ENCODE results near the gene CPSF3. TPM values are rescaled to one million over a fixed set of nuclear protein-coding genes. Genes with fewer than 3 reads are reported as not detected.

CPSF3 gene
- total RNA-seq, 2 experiments from 2014 or later = 13.2 to 13.8 TPM

DNA sequence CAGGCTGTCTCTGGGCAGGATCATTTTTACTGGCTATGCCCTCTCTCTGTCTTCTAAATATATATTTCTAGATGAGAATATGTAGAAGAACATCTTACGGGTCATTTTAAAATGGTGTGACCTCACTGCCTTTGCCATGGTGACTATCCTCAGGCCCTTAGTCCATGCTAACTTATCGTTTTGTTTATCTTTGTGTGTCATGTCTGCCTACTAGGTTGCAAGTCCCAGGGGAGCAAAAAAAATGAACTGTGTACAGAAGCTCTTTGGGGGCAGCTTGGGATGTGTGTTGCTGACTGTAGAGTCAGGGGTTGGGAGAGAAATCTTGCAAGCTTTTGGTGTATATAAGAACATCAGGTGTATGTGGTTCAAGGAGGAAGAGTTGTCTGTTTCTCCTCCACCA lies 11.0 kb downstream of the CPSF3 start:
- no peak overlapping the region for H3K4me3 Mint-ChIP-seq
- no peaks in the 10 kb centered on the region for H3K9me3 Mint-ChIP-seq
- no peak overlapping the region for H3K27ac ChIP-seq (ENCODE audit: low read depth in 1 of 2, low read length in 2 of 2)
- TF ChIP-seq, protein P1, sequence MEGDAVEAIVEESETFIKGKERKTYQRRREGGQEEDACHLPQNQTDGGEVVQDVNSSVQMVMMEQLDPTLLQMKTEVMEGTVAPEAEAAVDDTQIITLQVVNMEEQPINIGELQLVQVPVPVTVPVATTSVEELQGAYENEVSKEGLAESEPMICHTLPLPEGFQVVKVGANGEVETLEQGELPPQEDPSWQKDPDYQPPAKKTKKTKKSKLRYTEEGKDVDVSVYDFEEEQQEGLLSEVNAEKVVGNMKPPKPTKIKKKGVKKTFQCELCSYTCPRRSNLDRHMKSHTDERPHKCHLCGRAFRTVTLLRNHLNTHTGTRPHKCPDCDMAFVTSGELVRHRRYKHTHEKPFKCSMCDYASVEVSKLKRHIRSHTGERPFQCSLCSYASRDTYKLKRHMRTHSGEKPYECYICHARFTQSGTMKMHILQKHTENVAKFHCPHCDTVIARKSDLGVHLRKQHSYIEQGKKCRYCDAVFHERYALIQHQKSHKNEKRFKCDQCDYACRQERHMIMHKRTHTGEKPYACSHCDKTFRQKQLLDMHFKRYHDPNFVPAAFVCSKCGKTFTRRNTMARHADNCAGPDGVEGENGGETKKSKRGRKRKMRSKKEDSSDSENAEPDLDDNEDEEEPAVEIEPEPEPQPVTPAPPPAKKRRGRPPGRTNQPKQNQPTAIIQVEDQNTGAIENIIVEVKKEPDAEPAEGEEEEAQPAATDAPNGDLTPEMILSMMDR (IDR thresholded peaks at IDR 0.05) = no peak
- no peak overlapping the region for H3K4me3 ChIP-seq (ENCODE audit: low read length)
- no peaks in the 10 kb centered on the region for H3K27me3 Mint-ChIP-seq
- peaks cover 55% of the 10 kb centered on the region for H3K36me3 ChIP-seq (ENCODE audit: insufficient read depth, low read length)
- no peak for ATAC-seq (ENCODE audit: poor library complexity)
- no peaks in the 10 kb centered on the region for H3K4me1 ChIP-seq (ENCODE audit: insufficient read depth, low read length)
- no peaks in the 10 kb centered on the region for H3K4me1 Mint-ChIP-seq (ENCODE audit: low read depth)
- CTCF ChIA-PET = interaction anchor here (1.2 kb wide), 1 partner anchor 10 kb away, joined by 4 read pairs; no protein-coding TSS in a partner anchor
- POLR2A ChIA-PET = no interaction called here
- no peak overlapping the region for H3K27ac Mint-ChIP-seq
- no peaks in the 10 kb centered on the region for H3K9me3 ChIP-seq (ENCODE audit: control insufficient read depth in 1 of 2, insufficient read depth in 1 of 2, low read length in 2 of 2)
- peaks cover 83% of the 10 kb centered on the region for H3K36me3 Mint-ChIP-seq (ENCODE audit: low read depth)
- no peaks in the 10 kb centered on the region for H3K27me3 ChIP-seq (ENCODE audit: control insufficient read depth in 1 of 2, insufficient read depth in 2 of 2, low read length in 2 of 2)
- no peak for DNase-seq
- intact Hi-C loops (cut with DNase I, micrococcal nuclease) = no loop called here

DNA sequence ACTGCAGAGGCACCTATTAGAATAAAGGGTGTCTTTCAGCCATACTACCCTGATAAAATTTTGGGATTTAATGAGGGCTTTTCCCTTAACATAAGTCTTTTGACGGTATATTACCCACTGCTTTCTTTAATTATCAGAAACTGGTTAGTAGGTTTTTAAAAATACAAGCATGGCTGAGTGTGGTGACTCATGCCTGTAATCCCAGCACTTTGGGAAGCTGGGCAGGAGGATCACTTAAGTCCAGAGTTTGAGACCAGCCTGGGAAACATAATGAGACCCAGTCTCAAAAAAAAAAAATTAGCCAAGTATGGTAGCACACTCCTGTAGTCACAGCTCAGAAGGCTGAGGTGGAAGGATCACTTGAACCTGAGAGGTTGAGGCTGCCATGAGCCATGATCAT lies 16.1 kb downstream of the CPSF3 start:
- Histone ChIP-seq H3K9me3 (ENCODE audit: control insufficient read depth in 1 of 2, insufficient read depth in 1 of 2, low read length in 2 of 2) (no peaks in the 10 kb centered on the region), H3K4me1 (ENCODE audit: insufficient read depth, low read length) (no peaks in the 10 kb centered on the region), H3K36me3 (ENCODE audit: insufficient read depth, low read length) (peaks cover 43% of the 10 kb centered on the region), H3K27me3 (ENCODE audit: control insufficient read depth in 1 of 2, insufficient read depth in 2 of 2, low read length in 2 of 2) (no peaks in the 10 kb centered on the region), H3K27ac (ENCODE audit: low read depth in 1 of 2, low read length in 2 of 2) (no peak overlapping the region), H3K4me3 (ENCODE audit: low read length) (no peak overlapping the region)
- Mint-ChIP-seq H3K27ac (no peak overlapping the region), H3K4me1 (ENCODE audit: low read depth) (no peaks in the 10 kb centered on the region), H3K36me3 (ENCODE audit: low read depth) (peaks cover 76% of the 10 kb centered on the region), H3K9me3 (no peaks in the 10 kb centered on the region), H3K4me3 (no peak overlapping the region), H3K27me3 (no peaks in the 10 kb centered on the region)
- intact Hi-C loops (cut with DNase I, micrococcal nuclease) = no loop called here
- ATAC-seq (ENCODE audit: poor library complexity) (no peak), DNase-seq (no peak)
- CTCF ChIA-PET = no interaction called here
- TF ChIP-seq, protein P1 (IDR thresholded peaks at IDR 0.05) = no peak
- POLR2A ChIA-PET = no interaction called here

DNA sequence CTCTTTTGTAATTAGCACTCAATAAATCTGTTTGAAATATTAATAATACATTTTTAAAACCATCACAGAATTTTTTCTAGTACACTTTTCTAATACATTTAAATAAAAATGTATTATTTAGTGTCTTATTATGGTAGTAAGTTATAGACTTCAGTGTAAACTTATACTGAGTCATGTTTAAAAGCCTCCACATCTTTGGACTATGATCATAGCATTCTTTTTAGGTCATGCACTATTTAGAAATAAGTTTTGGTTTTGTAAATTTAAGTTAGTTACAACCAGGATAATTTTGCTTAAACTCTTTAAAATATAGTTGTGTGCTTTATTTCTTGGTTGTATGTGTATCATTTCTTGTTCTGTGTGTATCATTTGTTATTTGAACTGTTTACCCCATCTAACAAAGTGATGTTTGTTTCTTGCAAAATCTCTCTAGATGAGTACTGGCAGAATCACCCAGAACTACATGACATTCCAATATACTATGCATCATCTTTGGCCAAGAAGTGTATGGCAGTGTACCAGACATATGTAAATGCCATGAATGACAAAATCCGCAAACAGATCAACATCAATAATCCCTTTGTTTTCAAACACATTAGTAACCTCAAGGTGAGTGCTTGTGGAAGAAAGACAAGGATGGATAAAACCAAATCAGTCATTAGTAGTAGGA lies 16.7 kb downstream of the CPSF3 start:
- Mint-ChIP-seq H3K27me3 (no peaks in the 10 kb centered on the region), H3K4me1 (ENCODE audit: low read depth) (peaks cover 5% of the 10 kb centered on the region), H3K36me3 (ENCODE audit: low read depth) (peaks cover 76% of the 10 kb centered on the region), H3K27ac (peak overlapping the region; percentile 40), H3K4me3 (no peak overlapping the region), H3K9me3 (no peaks in the 10 kb centered on the region)
- TF ChIP-seq, protein P1 (IDR thresholded peaks at IDR 0.05) = no peak
- Histone ChIP-seq H3K36me3 (ENCODE audit: insufficient read depth, low read length) (peaks cover 40% of the 10 kb centered on the region), H3K27me3 (ENCODE audit: control insufficient read depth in 1 of 2, insufficient read depth in 2 of 2, low read length in 2 of 2) (no peaks in the 10 kb centered on the region), H3K27ac (ENCODE audit: low read depth in 1 of 2, low read length in 2 of 2) (no peak overlapping the region), H3K4me1 (ENCODE audit: insufficient read depth, low read length) (no peaks in the 10 kb centered on the region), H3K4me3 (ENCODE audit: low read length) (no peak overlapping the region), H3K9me3 (ENCODE audit: control insufficient read depth in 1 of 2, insufficient read depth in 1 of 2, low read length in 2 of 2) (no peaks in the 10 kb centered on the region)
- CTCF ChIA-PET = interaction anchor here (0.6 kb wide), 1 partner anchor 30 kb away, joined by 5 read pairs; no protein-coding TSS in a partner anchor
- ATAC-seq (ENCODE audit: poor library complexity) (no peak), DNase-seq (no peak)
- POLR2A ChIA-PET = no interaction called here
- intact Hi-C loops (cut with DNase I, micrococcal nuclease) = no loop called here

Measured in CD4-positive, alpha-beta T cell (primary cell).